Choroid plexus epithelial cell (primary cell): ENCODE results near the gene RAD21L1.

Experiments
- DNase-seq: peaks from one replicate; pipeline ENCODE4 v3.0.0-alpha.2; 2010; ENCODE audit warnings: low read depth
- H3K4me3 ChIP-seq: 2 replicates; pipeline ENCODE4 v1.5.1; 2011; ENCODE audit warnings: low read depth, mild to moderate bottlenecking, control low read depth, low read length, moderate library complexity
- CTCF ChIP-seq: conservative IDR thresholded peaks from 2 replicates; pipeline ENCODE4 v1.5.1; 2011; ENCODE audit warnings: low read depth, mild to moderate bottlenecking, control low read depth, inconsistent platforms, low read length, moderate library complexity

RAD21L1 gene

DNA sequence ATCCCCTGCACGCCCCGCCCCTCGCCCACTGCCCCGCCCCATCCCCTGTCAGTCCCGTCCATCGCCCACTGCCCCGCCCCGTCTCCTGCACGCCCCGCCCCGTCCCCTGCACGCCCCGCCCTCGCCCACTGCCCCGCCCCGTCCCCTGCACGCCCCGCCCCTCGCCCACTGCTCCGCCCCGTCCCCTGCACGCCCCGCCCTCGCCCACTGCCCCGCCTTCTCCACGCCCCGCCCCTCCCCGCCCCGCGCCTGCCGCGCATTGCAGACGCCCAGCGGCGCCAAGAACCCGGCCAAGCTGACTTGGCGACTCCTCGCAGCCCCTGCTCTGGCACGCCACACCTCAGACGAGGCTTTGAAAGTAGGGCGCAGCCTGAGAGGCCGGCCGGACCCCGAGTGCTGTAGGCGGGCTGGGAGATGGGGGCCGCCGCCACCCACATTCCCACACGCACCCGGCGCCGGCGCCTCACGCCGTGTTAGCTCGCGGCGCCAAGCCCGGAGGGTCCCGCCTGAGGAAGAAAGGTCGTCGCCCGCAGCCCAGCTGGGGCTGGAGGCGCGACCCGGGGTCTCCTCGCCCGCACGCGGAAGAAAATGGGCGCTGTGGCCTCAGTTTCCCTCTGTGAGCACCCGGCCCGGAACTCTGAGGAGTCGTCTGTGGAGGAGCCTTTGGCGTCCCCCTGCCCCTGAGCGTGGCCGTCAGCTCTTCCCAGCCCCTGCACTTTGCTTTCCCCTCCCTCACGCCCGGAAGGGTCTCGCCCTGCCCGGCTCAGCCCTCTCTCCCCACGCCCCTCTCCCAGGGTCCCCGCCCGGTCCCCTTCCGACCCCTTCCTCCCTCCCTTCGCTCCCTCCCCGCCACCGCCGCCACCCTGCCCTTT, at the start of gene RAD21L1:
TSS of gene RAD21L1 (plus strand) at position 262 of the 872 bp plus-strand sequence. CDS start 2,410 bp downstream, outside the sequence.
- H3K4me3 ChIP-seq = peak within 1 kb of the TSS; percentile 66
- peak; percentile 85 for DNase-seq
- no peak for TF ChIP-seq CTCF

GRCh38 chr20:1177680-1178079, 48.2 kb upstream of the RAD21L1 start:
- peak; percentile 29 for TF ChIP-seq CTCF
- DNase-seq = peak; percentile 22
- H3K4me3 ChIP-seq = no peak overlapping the region

DNA sequence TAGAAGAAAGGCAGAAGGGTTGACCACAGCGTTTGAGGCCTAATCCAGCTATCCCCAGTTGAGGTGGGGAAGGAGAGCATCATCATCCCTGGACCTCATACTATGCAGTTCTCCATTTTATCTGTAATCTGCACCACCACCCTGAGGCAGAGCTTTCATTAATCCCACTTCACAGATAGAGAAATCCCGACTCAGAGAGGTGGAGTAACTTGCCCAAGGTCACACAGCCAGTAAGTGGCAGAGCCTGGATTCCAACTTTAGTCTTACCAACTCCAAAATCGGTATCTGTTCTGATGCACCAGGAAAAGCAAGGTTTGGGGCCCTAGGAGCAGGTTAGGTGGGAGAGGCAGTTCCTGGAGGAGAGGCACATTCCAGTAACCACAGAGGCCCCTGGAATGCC, 47.7 kb upstream of the RAD21L1 start:
- H3K4me3 ChIP-seq = no peak overlapping the region
- DNase-seq = no peak
- no peak for TF ChIP-seq CTCF

DNA sequence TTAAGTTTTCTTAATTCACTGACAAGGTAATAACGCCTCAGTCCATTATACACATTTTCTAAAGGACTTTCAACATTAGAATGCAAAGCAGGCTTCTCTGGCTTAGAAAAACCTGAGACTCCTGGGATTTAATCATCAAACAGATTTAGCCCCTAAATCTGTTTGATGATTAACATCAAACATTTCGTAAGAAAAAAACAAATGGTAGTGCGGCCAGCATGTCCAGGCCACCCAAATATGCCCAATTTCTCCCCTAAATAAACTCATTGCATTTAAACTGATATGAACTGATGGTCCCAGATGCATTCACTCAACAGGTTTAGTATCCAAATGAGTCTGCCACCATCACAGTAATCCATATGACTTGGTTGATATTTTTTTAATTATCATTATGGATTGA, 47.2 kb upstream of the RAD21L1 start:
- DNase-seq = no peak
- no peak overlapping the region for H3K4me3 ChIP-seq
- no peak for TF ChIP-seq CTCF

- no peak overlapping the region for H3K4me3 ChIP-seq
- TF ChIP-seq CTCF = no peak
- DNase-seq = no peak
Observed at GRCh38 chr20:1180949-1181348, 44.9 kb upstream of the RAD21L1 start.

DNA sequence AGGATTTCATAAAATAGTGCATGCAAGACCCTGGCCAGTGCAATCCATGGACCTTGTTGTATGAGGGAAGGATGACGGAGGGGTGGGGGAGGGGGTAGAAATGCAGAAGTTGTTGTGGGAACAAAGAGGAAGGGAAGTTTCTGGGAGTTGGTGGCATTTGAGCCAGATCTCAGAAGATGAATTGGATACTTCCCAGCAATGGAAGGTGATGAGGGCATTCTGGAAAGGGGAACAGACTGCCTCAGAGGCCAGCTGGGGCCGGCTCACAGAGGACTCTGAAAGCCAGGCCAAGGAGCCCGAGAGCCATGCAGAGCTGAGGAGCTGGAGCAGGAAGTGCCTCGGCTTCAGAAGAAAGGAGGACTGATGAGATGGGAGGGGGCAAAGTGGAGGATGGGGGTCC, 43.7 kb upstream of the RAD21L1 start:
- TF ChIP-seq CTCF = no peak
- no peak for DNase-seq

GRCh38 chr20:1183153-1183552, 42.7 kb upstream of the RAD21L1 start:
- no peak for DNase-seq
- no peak for TF ChIP-seq CTCF
- H3K4me3 ChIP-seq = no peak overlapping the region

More for the DNA sequence above, 43.7 kb upstream of the RAD21L1 start:
- H3K4me3 ChIP-seq = no peak overlapping the region
